Mesendoderm (in vitro differentiated cells): Measurements from ENCODE around the gene CHSY3.
A peak's percentile ranks its signal among the peaks of the same experiment; 100 is the strongest.

Experiments used
- DNase-seq: peaks from one replicate; pipeline ENCODE4 v3.0.0; 2013
- H2AK5ac ChIP-seq: 2 replicates; pipeline ENCODE4 v1.6.1; 2013; ENCODE audit warnings: low read length, inconsistent platforms
- H2BK120ac ChIP-seq: 2 replicates; pipeline ENCODE4 v1.6.1; 2013; ENCODE audit warnings: low read depth, mild to moderate bottlenecking, low read length, moderate library complexity, mixed read lengths
- H2BK15ac ChIP-seq: replicated peaks from 2 replicates; pipeline ENCODE4 v1.6.1; 2013; ENCODE audit warnings: low read depth, mild to moderate bottlenecking, moderate library complexity
- H2BK5ac ChIP-seq: 2 replicates; pipeline ENCODE4 v1.6.1; 2013; ENCODE audit warnings: low read length, inconsistent platforms
- H3K18ac ChIP-seq: 2 replicates; pipeline ENCODE4 v1.6.1; 2013; ENCODE audit warnings: mild to moderate bottlenecking, low read length, mixed read lengths
- H3K23ac ChIP-seq: one replicate; pipeline ENCODE4 v1.6.1; 2013; ENCODE audit warnings: low read length
- H3K27ac ChIP-seq: 2 replicates; pipeline ENCODE4 v1.5.1; 2013; ENCODE audit warnings: low read depth, mild to moderate bottlenecking, inconsistent platforms, low read length, moderate library complexity
- H3K27me3 ChIP-seq: 2 replicates; pipeline ENCODE4 v1.6.1; 2013; ENCODE audit warnings: low read length, control low read depth, mild to moderate bottlenecking, inconsistent platforms; ENCODE audit not compliant: insufficient read depth, poor library complexity
- H3K36me3 ChIP-seq: 2 replicates; pipeline ENCODE4 v1.6.1; 2013; ENCODE audit warnings: low read length, inconsistent platforms; ENCODE audit not compliant: control insufficient read depth, insufficient read depth
- H3K4ac ChIP-seq: one replicate; pipeline ENCODE4 v1.6.1; 2013; ENCODE audit warnings: low read depth, mild to moderate bottlenecking, low read length, moderate library complexity
- H3K4me1 ChIP-seq: 2 replicates; pipeline ENCODE4 v1.6.1; 2013; ENCODE audit warnings: low read depth, low read length, inconsistent platforms; ENCODE audit not compliant: control insufficient read depth
- H3K4me2 ChIP-seq: 2 replicates; pipeline ENCODE4 v1.6.1; 2013; ENCODE audit warnings: low read length
- H3K4me3 ChIP-seq: 2 replicates; pipeline ENCODE4 v1.5.1; 2013; ENCODE audit warnings: mild to moderate bottlenecking, low read length
- H3K56ac ChIP-seq: one replicate; pipeline ENCODE4 v1.6.1; 2013; ENCODE audit warnings: low read length
- H3K79me1 ChIP-seq: 2 replicates; pipeline ENCODE4 v1.6.1; 2013; ENCODE audit warnings: low read length, inconsistent platforms
- H3K79me2 ChIP-seq: 2 replicates; pipeline ENCODE4 v1.6.1; 2013; ENCODE audit warnings: mild to moderate bottlenecking, low read length; ENCODE audit not compliant: control insufficient read depth, insufficient read depth
- H3K9ac ChIP-seq: 2 replicates; pipeline ENCODE4 v1.6.1; 2013; ENCODE audit warnings: low read length, inconsistent platforms
- H4K5ac ChIP-seq: one replicate; pipeline ENCODE4 v1.6.1; 2013; ENCODE audit warnings: low read length
- H4K8ac ChIP-seq: one replicate; pipeline ENCODE4 v1.6.1; 2013; ENCODE audit warnings: low read depth, mild to moderate bottlenecking, control low read depth, low read length, moderate library complexity
- WGBS: extraction: QIAGEN DNeasy Blood & Tissue Kit; methylation state at CpG from one replicate; pipeline ENCODE4 v1.1.7; 2013; ENCODE audit warnings: low lambda C conversion rate, missing lambda C conversion rate; ENCODE audit not compliant: insufficient coverage; ENCODE audit errors: extremely low coverage; 5-methylcytosine and 5-hydroxymethylcytosine counted together

The CHSY3 gene

DNA sequence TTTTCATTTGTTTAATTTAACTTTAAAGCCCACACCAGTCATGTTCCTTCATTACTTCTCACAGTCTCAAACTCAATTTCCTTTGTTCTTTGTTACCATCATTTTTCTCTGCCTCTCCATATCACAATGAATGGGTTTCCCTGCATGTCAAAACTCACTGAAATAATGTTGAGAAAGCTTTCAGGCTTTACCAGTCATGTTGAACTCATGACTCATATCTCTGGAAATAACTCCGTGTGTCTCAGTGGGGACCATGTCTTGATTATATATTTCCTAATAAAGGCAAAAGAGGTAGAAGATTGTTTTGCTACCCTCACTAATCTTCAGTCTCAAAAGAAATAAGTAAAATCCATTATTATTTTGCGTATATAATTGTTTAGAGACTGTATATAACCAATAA, 231.2 kb downstream of the CHSY3 start:
- H3K27me3 ChIP-seq, result no peaks in the 10 kb centered on the region
- WGBS, result no CpG with 5 or more reads among the region's 2 CpGs
- H3K4me1 ChIP-seq, result no peaks in the 10 kb centered on the region
- no peak overlapping the region for H3K27ac ChIP-seq
- no peak overlapping the region for H3K4me3 ChIP-seq
- no peak overlapping the region for H3K4me2 ChIP-seq
- H2BK5ac ChIP-seq, result no peak overlapping the region
- no peak overlapping the region for H2AK5ac ChIP-seq
- no peak for DNase-seq
- H3K79me2 ChIP-seq, result no peaks in the 10 kb centered on the region
- no peaks in the 10 kb centered on the region for H3K79me1 ChIP-seq
- H4K8ac ChIP-seq, result no peak overlapping the region
- H3K18ac ChIP-seq, result no peak overlapping the region
- H3K56ac ChIP-seq, result no peak overlapping the region
- no peak overlapping the region for H3K4ac ChIP-seq
- no peak overlapping the region for H3K23ac ChIP-seq
- no peaks in the 10 kb centered on the region for H3K36me3 ChIP-seq
- no peak overlapping the region for H2BK120ac ChIP-seq
- H4K5ac ChIP-seq, result no peak overlapping the region
- no peak overlapping the region for H3K9ac ChIP-seq
- no peak overlapping the region for H2BK15ac ChIP-seq

DNA sequence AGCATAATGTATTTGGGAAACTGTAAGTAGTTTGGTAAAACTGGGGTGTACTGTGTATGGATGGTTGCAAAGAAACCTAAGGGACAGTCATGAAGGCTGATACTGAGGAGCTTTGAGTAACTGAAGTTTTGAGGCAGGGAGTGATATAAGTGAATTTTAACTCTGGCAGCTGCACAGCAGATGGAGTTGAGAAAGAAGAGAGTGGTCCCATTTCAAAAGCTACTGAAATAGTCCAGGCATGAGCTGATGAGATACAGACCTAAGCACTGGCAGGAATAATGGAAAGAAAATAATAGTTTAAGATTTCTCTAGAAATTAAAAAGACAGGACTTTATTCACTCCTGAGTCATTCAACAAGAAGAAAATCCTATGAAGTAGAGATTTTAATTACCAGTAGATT, 232.0 kb downstream of the CHSY3 start:
- Histone ChIP-seq H3K27me3 (no peaks in the 10 kb centered on the region), H3K23ac (no peak overlapping the region), H4K8ac (no peak overlapping the region), H2AK5ac (no peak overlapping the region), H3K4me1 (no peaks in the 10 kb centered on the region), H3K36me3 (no peaks in the 10 kb centered on the region), H3K27ac (no peak overlapping the region), H3K79me1 (no peaks in the 10 kb centered on the region), H2BK15ac (no peak overlapping the region), H4K5ac (no peak overlapping the region), H3K4ac (no peak overlapping the region), H3K4me2 (no peak overlapping the region), H3K79me2 (no peaks in the 10 kb centered on the region), H3K56ac (no peak overlapping the region), H2BK120ac (no peak overlapping the region), H2BK5ac (no peak overlapping the region), H3K9ac (no peak overlapping the region), H3K18ac (no peak overlapping the region), H3K4me3 (no peak overlapping the region)
- DNase-seq, result no peak

DNA sequence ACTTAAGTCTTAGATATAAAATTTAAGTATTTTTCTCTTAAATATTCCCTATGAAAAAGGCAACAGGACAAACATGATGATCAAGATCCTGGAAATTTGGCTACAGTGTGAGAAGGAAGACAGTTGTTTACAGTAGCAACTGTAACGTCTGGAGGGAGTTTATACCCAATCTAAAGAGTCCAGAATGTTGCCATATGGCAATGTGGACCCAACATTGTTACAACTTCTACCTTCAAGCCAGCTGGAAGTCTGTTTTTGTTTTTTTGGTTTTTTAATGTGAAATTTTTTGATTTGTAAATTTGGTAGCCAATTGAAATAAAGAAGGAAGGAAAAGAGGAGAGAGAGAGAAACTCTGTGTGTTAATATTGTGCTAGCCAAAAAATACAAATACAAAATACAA, 233.4 kb downstream of the CHSY3 start:
- Histone ChIP-seq H3K9ac (no peak overlapping the region), H4K8ac (no peak overlapping the region), H3K27me3 (no peaks in the 10 kb centered on the region), H3K27ac (no peak overlapping the region), H2AK5ac (no peak overlapping the region), H2BK5ac (no peak overlapping the region), H3K36me3 (no peaks in the 10 kb centered on the region), H2BK120ac (no peak overlapping the region), H4K5ac (no peak overlapping the region), H3K23ac (no peak overlapping the region), H3K18ac (no peak overlapping the region), H3K4me2 (no peak overlapping the region), H3K79me1 (no peaks in the 10 kb centered on the region), H3K4me3 (no peak overlapping the region), H3K56ac (no peak overlapping the region), H2BK15ac (no peak overlapping the region), H3K4me1 (no peaks in the 10 kb centered on the region), H3K4ac (no peak overlapping the region), H3K79me2 (no peaks in the 10 kb centered on the region)
- no CpG with 5 or more reads among the region's 1 CpG for WGBS
- no peak for DNase-seq

DNA sequence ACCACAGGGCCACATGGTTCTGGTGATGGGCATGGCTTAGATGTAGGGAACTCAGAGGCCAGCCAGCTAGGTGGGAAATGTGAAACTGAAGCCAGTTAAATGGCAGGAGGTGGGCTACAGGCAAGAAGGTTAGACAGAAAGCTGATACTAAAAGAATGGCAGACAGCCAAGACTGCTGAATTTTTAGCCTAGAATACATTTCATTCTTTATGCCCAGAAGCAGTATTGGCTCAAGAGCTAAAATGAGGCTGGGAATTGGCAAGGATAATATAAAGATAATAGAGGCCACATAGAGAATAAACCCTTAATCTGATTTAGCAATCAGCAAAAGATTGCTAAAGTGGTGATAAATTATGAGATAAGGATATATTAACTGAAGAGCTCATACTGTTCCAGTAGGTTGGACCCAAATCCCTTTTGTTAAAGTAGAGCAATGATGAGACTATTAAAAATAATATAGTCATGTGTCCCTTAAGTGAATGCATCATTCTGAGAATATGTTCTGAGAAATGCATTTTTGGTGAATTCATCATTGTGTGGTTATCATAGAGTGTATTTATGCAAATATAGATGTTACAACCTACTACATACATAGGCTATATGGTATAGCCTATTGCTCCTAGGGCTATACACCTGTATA, 234.3 kb downstream of the CHSY3 start:
- no peaks in the 10 kb centered on the region for H3K79me1 ChIP-seq
- DNase-seq, result no peak
- H2BK120ac ChIP-seq, result no peak overlapping the region
- H4K5ac ChIP-seq, result no peak overlapping the region
- H3K4me2 ChIP-seq, result no peak overlapping the region
- H2BK5ac ChIP-seq, result no peak overlapping the region
- peak overlapping the region; percentile 54 for H3K23ac ChIP-seq
- H3K4ac ChIP-seq, result no peak overlapping the region
- H2BK15ac ChIP-seq, result no peak overlapping the region
- H3K27ac ChIP-seq, result no peak overlapping the region
- no peak overlapping the region for H3K18ac ChIP-seq
- H3K4me3 ChIP-seq, result no peak overlapping the region
- H4K8ac ChIP-seq, result no peak overlapping the region
- H3K27me3 ChIP-seq, result no peaks in the 10 kb centered on the region
- H3K79me2 ChIP-seq, result no peaks in the 10 kb centered on the region
- no peak overlapping the region for H3K9ac ChIP-seq
- H3K4me1 ChIP-seq, result no peaks in the 10 kb centered on the region
- no peaks in the 10 kb centered on the region for H3K36me3 ChIP-seq
- H3K56ac ChIP-seq, result no peak overlapping the region
- no peak overlapping the region for H2AK5ac ChIP-seq

DNA sequence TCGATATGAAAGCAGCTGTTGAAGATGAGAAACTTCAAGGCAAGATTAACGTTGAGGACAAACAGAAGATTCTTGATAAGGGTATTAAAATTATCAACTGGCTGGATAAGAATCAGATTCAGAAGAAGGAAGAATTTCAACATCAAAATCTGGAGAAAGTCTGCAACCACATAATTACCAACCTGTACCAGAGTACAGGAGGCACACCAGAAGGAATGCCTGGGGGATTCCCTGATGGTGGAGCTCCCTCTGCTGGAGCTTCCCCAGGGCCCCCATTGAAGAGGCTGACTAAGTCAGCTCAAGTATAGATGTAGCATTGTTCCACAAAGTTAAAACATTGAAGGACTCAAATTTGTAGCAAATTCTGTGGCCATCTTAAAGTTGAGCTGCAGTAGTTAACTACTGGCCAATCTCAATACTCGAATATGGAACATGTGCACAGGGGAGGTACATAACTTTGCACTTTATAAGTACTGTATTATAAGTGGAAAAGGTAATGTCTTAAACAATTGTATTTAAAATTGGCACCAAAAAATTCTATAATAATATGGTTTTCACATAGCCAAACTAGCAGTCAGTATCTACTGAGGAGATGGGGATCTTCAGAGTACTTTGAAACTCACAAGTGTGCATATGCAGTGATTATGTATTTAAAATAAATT, 237.5 kb downstream of the CHSY3 start:
- WGBS, result no CpG with 5 or more reads among the region's 3 CpGs
- H3K4me1 ChIP-seq, result no peaks in the 10 kb centered on the region
- H2AK5ac ChIP-seq, result no peak overlapping the region
- H2BK15ac ChIP-seq, result no peak overlapping the region
- no peak overlapping the region for H4K8ac ChIP-seq
- no peak overlapping the region for H3K23ac ChIP-seq
- H3K4me2 ChIP-seq, result no peak overlapping the region
- H2BK5ac ChIP-seq, result no peak overlapping the region
- H3K56ac ChIP-seq, result no peak overlapping the region
- no peak overlapping the region for H4K5ac ChIP-seq
- peak; percentile 64 for DNase-seq
- H3K4me3 ChIP-seq, result no peak overlapping the region
- no peaks in the 10 kb centered on the region for H3K79me2 ChIP-seq
- H3K4ac ChIP-seq, result no peak overlapping the region
- H3K27me3 ChIP-seq, result no peaks in the 10 kb centered on the region
- H3K18ac ChIP-seq, result no peak overlapping the region
- H3K9ac ChIP-seq, result no peak overlapping the region
- no peaks in the 10 kb centered on the region for H3K36me3 ChIP-seq
- H3K27ac ChIP-seq, result no peak overlapping the region
- no peaks in the 10 kb centered on the region for H3K79me1 ChIP-seq
- no peak overlapping the region for H2BK120ac ChIP-seq

DNA sequence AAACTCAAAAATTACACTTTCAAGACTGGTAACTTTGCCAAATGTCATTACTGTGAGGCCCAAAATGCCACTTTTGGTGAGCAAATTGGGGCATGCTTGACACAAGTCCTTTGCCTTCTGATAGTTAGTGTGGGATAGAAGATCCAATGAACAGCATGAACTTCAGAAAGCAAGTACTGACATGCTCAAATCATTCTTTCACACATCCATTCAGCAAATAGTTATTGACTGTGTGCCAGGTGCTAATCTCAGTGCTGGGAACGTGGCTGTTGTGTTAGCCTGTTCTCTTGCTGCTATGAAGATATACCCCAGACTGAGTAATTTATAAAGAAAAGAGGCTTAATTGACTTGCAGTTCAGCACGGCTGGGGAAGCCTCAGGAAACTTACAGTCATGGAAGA, 247.0 kb downstream of the CHSY3 start:
- Histone ChIP-seq H3K4me2 (no peak overlapping the region), H2AK5ac (no peak overlapping the region), H2BK15ac (no peak overlapping the region), H3K79me2 (no peaks in the 10 kb centered on the region), H3K36me3 (no peaks in the 10 kb centered on the region), H2BK120ac (no peak overlapping the region), H4K8ac (no peak overlapping the region), H3K56ac (no peak overlapping the region), H4K5ac (no peak overlapping the region), H3K18ac (no peak overlapping the region), H3K27me3 (no peaks in the 10 kb centered on the region), H3K4me1 (no peaks in the 10 kb centered on the region), H3K4me3 (no peak overlapping the region), H3K27ac (no peak overlapping the region), H3K4ac (no peak overlapping the region), H2BK5ac (no peak overlapping the region), H3K79me1 (no peaks in the 10 kb centered on the region), H3K9ac (no peak overlapping the region), H3K23ac (no peak overlapping the region)
- DNase-seq, result no peak
- WGBS, result no CpG with 5 or more reads among the region's 2 CpGs
